Measurements from ENCODE around the gene U2AF1L4. TPM values are rescaled to one million over a fixed set of nuclear protein-coding genes. Genes with fewer than 3 reads are reported as not detected.

Gene U2AF1L4
- total RNA-seq, 2 experiments from 2014 or later, result 23.3 to 24.0 TPM

DNA sequence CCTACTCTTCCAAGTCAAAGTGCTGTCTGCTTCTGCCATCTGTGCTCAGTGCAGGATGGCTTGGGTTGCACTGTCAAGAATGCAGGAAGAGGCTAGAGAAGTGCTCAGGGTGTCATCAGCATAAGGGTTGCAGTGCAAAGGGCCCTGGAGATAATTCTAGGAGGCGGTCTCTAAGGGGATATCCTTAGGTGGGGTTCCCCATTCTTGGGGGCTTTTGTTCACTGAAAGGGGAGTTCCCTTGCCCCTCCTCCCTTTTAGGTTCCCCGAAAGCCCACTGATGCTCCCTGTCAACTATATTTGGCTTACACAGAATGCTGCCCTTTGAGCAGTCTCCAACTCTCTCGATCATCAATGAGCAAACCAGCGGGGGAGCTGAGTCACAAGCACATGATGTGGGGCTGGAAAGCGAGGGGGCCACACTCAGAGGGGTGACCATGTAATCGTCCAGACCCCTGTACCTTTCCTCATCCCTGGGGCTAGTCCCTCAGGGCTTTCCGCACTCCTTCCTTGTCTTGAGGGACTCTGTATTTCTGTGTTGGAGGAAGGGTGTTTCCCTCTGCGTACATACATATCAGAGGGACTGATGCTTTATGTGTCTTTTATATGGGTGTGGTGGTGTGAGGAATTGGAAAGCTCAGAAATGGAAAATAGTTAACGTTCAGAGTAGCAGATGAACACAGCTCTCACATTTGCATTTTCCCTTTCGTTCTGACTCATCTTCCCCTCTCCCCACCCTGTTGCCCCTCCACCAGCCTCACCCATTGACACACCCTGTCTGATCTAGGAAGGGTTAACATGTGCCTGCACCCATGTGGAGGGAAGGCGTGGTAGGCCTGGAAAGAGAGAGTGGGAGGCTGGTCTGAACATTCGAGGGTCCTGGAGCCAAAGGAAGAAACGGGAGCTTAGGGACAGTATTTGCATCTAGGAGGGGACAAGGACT is 34.2 kb downstream of the U2AF1L4 start:
- DNase-seq, result peak; percentile 75
- ChIA-PET POLR2A (interaction anchor here (0.9 to 7.6 kb wide), 7 partner anchors 8 to 221 kb away, joined by 3 to 113 read pairs (median 8); partner anchors contain the start of genes LIN37, PSENEN, U2AF1L4 and ZBTB32), CTCF (interaction anchor here (0.8 to 6.7 kb wide), 6 partner anchors 12 to 220 kb away, joined by 3 to 266 read pairs (median 6); partner anchors contain the start of gene LIN37)
- peak overlapping the region; percentile 95 for H3K27ac Mint-ChIP-seq
- H3K4me3 Mint-ChIP-seq, result peak overlapping the region; percentile 34
- peaks cover 16% of the 10 kb centered on the region for H3K36me3 Mint-ChIP-seq (ENCODE audit: low read depth)
- peaks cover 67% of the 10 kb centered on the region for H3K4me1 Mint-ChIP-seq (ENCODE audit: low read depth)
- H3K27me3 Mint-ChIP-seq (ENCODE audit: low read depth), result no peaks in the 10 kb centered on the region
- ATAC-seq, result peak; percentile 29
- H3K9me3 Mint-ChIP-seq (ENCODE audit: insufficient read depth), result no peaks in the 10 kb centered on the region

DNA sequence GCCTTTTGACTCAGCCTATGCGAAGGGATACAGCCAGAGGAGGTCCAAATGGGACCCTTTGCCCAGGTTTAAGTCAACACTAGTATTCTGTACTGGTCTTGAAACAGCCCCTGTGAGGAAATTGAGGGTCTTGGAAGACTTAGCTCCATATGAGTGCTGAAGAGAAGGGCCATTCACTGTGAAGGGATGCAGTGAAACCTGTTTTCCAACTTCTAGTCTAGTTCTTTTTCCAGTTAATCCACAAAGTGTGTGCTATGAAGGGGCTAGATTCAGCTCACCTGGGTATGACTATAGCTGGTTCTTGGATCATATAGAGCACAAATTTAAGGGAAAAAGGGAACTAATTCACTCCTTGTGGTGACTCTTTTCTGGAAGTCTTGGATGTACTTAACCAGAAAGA is 36.8 kb downstream of the U2AF1L4 start:
- Mint-ChIP-seq H3K4me1 (ENCODE audit: low read depth) (peaks cover 41% of the 10 kb centered on the region), H3K27me3 (ENCODE audit: low read depth) (no peaks in the 10 kb centered on the region), H3K9me3 (ENCODE audit: insufficient read depth) (no peaks in the 10 kb centered on the region), H3K4me3 (no peak overlapping the region), H3K27ac (no peak overlapping the region), H3K36me3 (ENCODE audit: low read depth) (no peaks in the 10 kb centered on the region)
- ChIA-PET POLR2A (no interaction called here), CTCF (interaction anchor here (1.7 to 2.0 kb wide), 2 partner anchors 10 to 14 kb away, joined by 6 to 11 read pairs; no protein-coding TSS in a partner anchor)
- ATAC-seq (no peak), DNase-seq (no peak)

DNA sequence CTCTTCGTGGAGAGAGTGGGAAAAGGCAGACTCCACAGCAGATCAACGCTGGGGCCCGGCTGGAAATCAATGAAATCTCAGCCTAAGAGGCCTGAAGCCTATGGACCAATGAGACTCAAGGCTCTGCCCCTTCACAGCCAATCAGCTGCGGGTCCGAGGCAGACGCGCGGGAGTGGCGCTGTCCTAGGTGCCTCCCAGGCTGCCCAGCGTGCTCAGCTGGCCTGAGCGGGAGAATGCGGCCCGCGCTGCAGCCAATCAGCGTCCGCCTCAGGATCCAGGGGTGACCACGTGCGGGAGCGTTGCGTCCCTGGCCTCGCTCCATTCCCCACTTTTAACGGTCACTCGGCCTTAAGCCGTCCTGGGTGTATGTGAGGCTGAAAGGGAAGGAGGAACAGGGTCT is 41.0 kb downstream of the U2AF1L4 start, which contains the start of gene ZBTB32:
Gene ZBTB32, plus strand, starts transcription at position 341 of the 400 bp plus-strand sequence. CDS start 10,069 bp downstream, outside the sequence.
- no peaks in the 10 kb centered on the region for H3K27me3 Mint-ChIP-seq (ENCODE audit: low read depth)
- POLR2A ChIA-PET, result interaction anchor here (4.9 kb wide), 1 partner anchor 9 kb away, joined by 113 read pairs; no protein-coding TSS in a partner anchor
- H3K27ac Mint-ChIP-seq, result no peak within 1 kb of the TSS
- H3K4me1 Mint-ChIP-seq (ENCODE audit: low read depth), result peaks cover 19% of the 10 kb centered on the region
- no peak within 1 kb of the TSS for H3K4me3 Mint-ChIP-seq
- no peaks in the 10 kb centered on the region for H3K9me3 Mint-ChIP-seq (ENCODE audit: insufficient read depth)
- CTCF ChIA-PET, result interaction anchor here (2.5 to 10.3 kb wide), 2 partner anchors 9 to 10 kb away, joined by 13 to 266 read pairs; no protein-coding TSS in a partner anchor
- DNase-seq (no peak), ATAC-seq (no peak)
- peaks cover 2% of the 10 kb centered on the region for H3K36me3 Mint-ChIP-seq (ENCODE audit: low read depth)

DNA sequence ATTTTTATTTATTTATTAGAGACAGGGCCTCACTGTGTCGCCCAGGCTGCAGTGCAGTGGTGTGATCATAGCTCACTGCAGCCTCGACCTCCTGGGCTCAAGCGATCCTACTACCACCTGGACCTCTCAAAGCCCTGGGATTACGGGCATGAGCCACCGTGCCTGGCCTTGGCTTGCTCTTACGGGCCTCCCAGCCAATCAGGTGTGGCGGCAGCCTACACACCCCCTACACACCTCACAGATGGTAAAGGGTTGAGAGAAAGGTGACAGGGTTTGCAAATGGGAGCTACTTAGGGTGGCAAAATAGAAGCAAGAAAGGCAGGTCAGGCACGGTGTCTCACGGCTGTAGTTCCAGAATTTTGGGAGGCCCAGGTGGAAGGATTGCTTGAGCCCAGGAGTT is 41.9 kb downstream of the U2AF1L4 start:
- CTCF ChIA-PET, result interaction anchor here (2.5 to 10.3 kb wide), 2 partner anchors 9 to 10 kb away, joined by 13 to 266 read pairs; no protein-coding TSS in a partner anchor
- Mint-ChIP-seq H3K4me3 (peak overlapping the region; percentile 92), H3K9me3 (ENCODE audit: insufficient read depth) (no peaks in the 10 kb centered on the region), H3K36me3 (ENCODE audit: low read depth) (peaks cover 2% of the 10 kb centered on the region), H3K27ac (no peak overlapping the region), H3K27me3 (ENCODE audit: low read depth) (no peaks in the 10 kb centered on the region), H3K4me1 (ENCODE audit: low read depth) (peaks cover 13% of the 10 kb centered on the region)
- DNase-seq (no peak), ATAC-seq (no peak)
- POLR2A ChIA-PET, result interaction anchor here (0.5 to 4.9 kb wide), 2 partner anchors 10 to 11 kb away, joined by 3 to 113 read pairs; no protein-coding TSS in a partner anchor

DNA sequence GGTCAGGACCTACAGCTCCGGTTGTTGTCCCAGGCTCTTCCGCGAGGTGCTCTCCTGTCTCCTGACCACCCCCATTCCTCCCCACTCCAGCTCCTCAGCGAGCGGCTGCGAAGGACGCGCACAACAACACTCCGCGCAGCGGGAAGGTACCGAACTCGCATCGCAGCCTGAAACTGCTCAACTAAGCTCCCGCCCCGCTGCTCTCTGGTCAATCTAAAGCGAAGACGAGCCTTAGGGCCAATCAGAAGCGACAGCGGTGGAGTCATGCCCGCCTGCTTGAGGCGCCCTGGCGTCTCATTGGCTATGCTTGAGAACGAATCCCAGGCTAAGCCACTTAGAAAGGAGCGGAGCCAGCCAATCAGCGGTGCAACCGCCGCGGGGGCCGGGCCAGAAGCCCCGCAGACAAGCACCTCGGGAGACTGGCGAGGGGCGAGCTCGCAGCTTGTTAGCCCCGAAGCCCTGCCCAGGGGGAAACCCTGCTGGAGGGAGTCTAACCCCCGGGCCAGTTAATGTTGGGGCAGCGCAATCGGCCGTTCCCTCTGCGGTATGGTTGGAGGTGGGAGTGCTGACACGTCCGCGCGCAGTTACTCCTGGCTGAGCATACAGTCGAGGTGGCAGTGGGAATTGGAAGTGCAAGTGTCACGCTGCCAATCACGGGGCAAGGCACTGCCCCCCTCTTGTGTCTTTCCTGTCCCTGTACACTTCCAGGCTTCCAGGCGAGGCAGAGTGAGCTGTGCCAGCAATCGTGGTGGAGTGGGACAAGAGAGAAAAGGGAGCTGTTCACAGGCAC is 42.8 kb downstream of the U2AF1L4 start:
- peaks cover 2% of the 10 kb centered on the region for H3K36me3 Mint-ChIP-seq (ENCODE audit: low read depth)
- peaks cover 15% of the 10 kb centered on the region for H3K4me1 Mint-ChIP-seq (ENCODE audit: low read depth)
- ATAC-seq (peak; percentile 100), DNase-seq (peak; percentile 98)
- H3K27me3 Mint-ChIP-seq (ENCODE audit: low read depth), result no peaks in the 10 kb centered on the region
- H3K9me3 Mint-ChIP-seq (ENCODE audit: insufficient read depth), result no peaks in the 10 kb centered on the region
- peak overlapping the region; percentile 92 for H3K4me3 Mint-ChIP-seq
- peak overlapping the region; percentile 97 for H3K27ac Mint-ChIP-seq
- POLR2A ChIA-PET, result interaction anchor here (0.5 to 4.9 kb wide), 8 partner anchors 11 to 249 kb away, joined by 3 to 113 read pairs (median 4); partner anchors contain the start of genes COX6B1, IGFLR1, KMT2B and U2AF1L4
- CTCF ChIA-PET, result interaction anchor here (0.8 to 10.3 kb wide), 7 partner anchors 8 to 46 kb away, joined by 3 to 266 read pairs (median 4); partner anchors contain the start of genes LIN37, PSENEN and U2AF1L4

DNA sequence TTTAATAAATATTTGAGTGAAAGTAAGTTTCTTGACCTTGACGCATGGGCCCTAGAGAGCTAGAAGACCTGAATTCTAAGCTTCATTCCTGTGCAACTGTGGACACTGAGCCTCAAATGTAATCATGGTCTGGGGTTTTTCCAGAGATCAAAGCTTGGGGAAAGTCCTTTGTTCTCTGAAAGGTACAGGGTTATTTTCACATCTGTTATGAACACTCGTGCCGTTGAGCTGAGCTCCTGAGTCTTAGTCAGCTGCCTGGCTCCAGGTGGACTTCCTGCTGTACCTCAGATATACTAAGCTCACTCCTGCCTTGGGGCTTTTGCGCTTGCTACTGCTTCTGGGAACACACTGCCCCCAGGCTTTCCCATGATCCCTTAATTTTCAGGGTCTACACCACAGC is 48.4 kb downstream of the U2AF1L4 start:
- DNase-seq, result no peak
- no peak overlapping the region for H3K27ac Mint-ChIP-seq

DNA sequence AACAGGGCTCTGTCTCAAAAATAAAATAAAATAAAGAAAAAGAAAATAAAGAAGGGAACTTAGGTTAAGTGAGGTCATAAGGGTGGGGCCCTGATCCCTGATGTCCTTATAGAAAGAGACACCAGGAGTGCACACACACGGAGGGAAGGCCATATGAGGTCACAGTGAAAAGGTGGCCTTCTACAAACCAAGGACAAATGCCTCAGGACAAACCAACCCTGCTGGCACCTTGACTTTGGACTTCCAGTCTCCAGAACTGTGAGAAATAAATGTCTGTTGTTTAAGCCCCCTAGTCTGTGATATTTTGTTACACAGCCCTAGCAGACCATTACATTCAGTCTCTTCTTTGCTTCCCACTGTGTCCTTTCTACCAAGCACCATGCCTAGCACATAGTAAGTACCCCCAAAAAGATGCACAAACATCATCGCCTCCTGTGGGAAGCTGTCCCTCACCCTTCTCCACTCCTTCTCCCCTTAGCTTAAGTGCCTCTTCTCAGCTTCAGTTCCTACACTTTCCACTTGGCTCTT is 49.3 kb downstream of the U2AF1L4 start:
- Mint-ChIP-seq H3K4me3 (no peak overlapping the region), H3K27ac (no peak overlapping the region), H3K36me3 (ENCODE audit: low read depth) (no peaks in the 10 kb centered on the region), H3K27me3 (ENCODE audit: low read depth) (no peaks in the 10 kb centered on the region), H3K9me3 (ENCODE audit: insufficient read depth) (no peaks in the 10 kb centered on the region), H3K4me1 (ENCODE audit: low read depth) (peaks cover 27% of the 10 kb centered on the region)
- DNase-seq (no peak), ATAC-seq (no peak)
- ChIA-PET POLR2A (interaction anchor here (0.9 to 6.9 kb wide), 4 partner anchors 17 to 131 kb away, joined by 3 to 96 read pairs (median 3); partner anchors contain the start of genes PSENEN and U2AF1L4), CTCF (interaction anchor here (1.2 to 10.3 kb wide), 8 partner anchors 11 to 235 kb away, joined by 4 to 266 read pairs (median 6); partner anchors contain the start of genes IGFLR1, LIN37, PSENEN and U2AF1L4)

More for the DNA sequence above, 48.4 kb downstream of the U2AF1L4 start:
- ATAC-seq, result no peak
- no peaks in the 10 kb centered on the region for H3K36me3 Mint-ChIP-seq (ENCODE audit: low read depth)
- H3K27me3 Mint-ChIP-seq (ENCODE audit: low read depth), result no peaks in the 10 kb centered on the region
- ChIA-PET CTCF (interaction anchor here (0.8 to 10.3 kb wide), 11 partner anchors 13 to 234 kb away, joined by 3 to 266 read pairs (median 4); partner anchors contain the start of genes COX6B1, IGFLR1 and LIN37), POLR2A (interaction anchor here (0.9 to 6.9 kb wide), 4 partner anchors 16 to 132 kb away, joined by 3 to 96 read pairs (median 3); partner anchors contain the start of genes PSENEN and U2AF1L4)
- no peak overlapping the region for H3K4me3 Mint-ChIP-seq
- no peaks in the 10 kb centered on the region for H3K9me3 Mint-ChIP-seq (ENCODE audit: insufficient read depth)
- H3K4me1 Mint-ChIP-seq (ENCODE audit: low read depth), result peaks cover 27% of the 10 kb centered on the region

DNA sequence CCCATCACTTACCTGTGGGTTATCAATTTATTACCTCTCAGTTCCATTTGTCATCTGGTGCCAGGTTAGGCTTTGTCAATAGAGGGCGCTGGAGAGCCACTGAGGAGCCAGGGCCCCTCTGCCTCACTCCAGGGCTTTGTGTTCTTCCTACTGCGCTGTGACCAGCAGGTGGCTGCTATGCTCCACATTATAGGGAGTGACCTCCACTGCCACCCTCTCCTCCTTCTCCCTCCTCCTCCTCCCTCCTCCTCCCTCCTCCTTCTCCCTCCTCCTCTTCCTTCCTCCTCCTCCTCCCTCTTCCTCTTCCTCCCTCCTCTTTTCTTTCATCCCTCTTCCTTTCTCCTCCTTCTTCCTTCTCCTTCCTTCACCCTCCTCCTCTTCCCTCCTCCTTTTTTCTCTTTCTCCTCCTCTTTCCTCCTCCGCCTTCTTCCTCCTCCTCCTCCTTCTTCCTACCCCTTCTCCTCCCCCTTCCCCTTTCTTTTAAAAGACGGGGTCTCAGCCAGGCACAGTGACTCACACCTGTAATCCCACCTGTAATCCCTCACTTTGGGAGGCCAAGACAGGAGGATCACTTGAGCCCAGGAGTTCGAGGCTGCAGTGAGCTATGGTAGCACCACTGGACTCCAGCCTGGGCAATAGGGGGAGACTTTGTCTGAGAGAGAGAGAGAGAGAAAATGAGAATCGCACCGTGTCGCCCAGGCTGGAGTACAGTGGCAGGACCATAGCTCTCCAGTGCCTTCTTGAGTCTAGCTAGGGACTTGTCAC is 51.2 kb downstream of the U2AF1L4 start:
- ChIA-PET CTCF (interaction anchor here (0.7 to 10.3 kb wide), 24 partner anchors 9 to 238 kb away, joined by 3 to 266 read pairs (median 6); partner anchors contain the start of genes KMT2B, LIN37, PSENEN and U2AF1L4), POLR2A (interaction anchor here (0.6 to 6.9 kb wide), 3 partner anchors 19 to 51 kb away, joined by 3 to 96 read pairs (median 3); no protein-coding TSS in a partner anchor)
- Mint-ChIP-seq H3K36me3 (ENCODE audit: low read depth) (no peaks in the 10 kb centered on the region), H3K9me3 (ENCODE audit: insufficient read depth) (no peaks in the 10 kb centered on the region), H3K4me1 (ENCODE audit: low read depth) (peaks cover 22% of the 10 kb centered on the region), H3K27me3 (ENCODE audit: low read depth) (no peaks in the 10 kb centered on the region), H3K4me3 (no peak overlapping the region), H3K27ac (peak overlapping the region; percentile 70)
- ATAC-seq (peak; percentile 100), DNase-seq (peak; percentile 95)

DNA sequence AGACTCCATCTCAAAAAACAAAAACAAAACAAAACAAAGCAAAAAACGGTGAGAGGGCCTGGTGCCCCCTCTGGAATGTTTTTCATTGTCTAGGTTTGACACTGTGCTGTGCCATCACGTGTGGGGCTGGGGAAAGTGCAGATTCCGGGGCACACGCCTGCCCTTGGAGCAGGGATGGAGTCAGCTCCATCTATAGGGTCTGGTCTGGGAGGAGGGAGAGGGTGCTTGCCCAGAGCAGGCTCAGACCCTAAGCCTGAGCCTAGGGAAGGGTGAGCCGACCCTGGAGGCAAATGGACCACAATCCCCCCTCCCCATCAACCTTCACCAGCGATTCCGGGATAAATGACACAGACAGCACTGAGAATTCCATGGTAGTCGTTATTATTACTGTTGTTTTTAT is 51.8 kb downstream of the U2AF1L4 start:
- H3K4me1 Mint-ChIP-seq (ENCODE audit: low read depth), result peaks cover 22% of the 10 kb centered on the region
- no peaks in the 10 kb centered on the region for H3K36me3 Mint-ChIP-seq (ENCODE audit: low read depth)
- no peaks in the 10 kb centered on the region for H3K9me3 Mint-ChIP-seq (ENCODE audit: insufficient read depth)
- ChIA-PET CTCF (interaction anchor here (0.6 to 3.8 kb wide), 10 partner anchors 9 to 126 kb away, joined by 3 to 30 read pairs (median 4); no protein-coding TSS in a partner anchor), POLR2A (interaction anchor here (0.9 to 1.4 kb wide), 2 partner anchors 20 to 22 kb away, joined by 3 to 4 read pairs; no protein-coding TSS in a partner anchor)
- no peak overlapping the region for H3K4me3 Mint-ChIP-seq
- no peak overlapping the region for H3K27ac Mint-ChIP-seq
- H3K27me3 Mint-ChIP-seq (ENCODE audit: low read depth), result no peaks in the 10 kb centered on the region
- ATAC-seq (peak; percentile 21), DNase-seq (no peak)
